ENCODE results near the gene STAG1.
"Not testable (repeated sequence)": the region's sequence is repeated elsewhere in the genome, so short reads cannot be mapped to it uniquely, and the experiment has no call there.

STAG1 gene

DNA sequence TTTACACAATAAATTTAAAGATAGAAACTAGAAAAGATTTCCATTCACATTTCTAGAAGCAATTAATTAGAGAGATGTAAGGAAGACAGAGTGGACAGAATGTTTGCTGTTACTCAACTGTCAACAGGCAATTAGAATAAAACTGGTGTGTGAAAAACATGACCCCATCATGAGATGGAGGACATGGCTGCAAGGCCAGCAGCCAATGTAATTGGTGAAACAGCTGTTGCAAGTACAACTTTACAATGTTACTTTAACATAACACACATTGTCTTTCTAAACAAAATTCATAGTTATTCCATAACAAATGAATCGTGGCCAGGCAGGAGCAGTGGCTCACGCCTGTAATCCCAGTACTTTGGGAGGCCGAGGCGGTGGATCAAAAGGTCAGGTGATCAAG, 28.6 kb upstream of the STAG1 start:
- TF ChIP-seq, protein P1, sequence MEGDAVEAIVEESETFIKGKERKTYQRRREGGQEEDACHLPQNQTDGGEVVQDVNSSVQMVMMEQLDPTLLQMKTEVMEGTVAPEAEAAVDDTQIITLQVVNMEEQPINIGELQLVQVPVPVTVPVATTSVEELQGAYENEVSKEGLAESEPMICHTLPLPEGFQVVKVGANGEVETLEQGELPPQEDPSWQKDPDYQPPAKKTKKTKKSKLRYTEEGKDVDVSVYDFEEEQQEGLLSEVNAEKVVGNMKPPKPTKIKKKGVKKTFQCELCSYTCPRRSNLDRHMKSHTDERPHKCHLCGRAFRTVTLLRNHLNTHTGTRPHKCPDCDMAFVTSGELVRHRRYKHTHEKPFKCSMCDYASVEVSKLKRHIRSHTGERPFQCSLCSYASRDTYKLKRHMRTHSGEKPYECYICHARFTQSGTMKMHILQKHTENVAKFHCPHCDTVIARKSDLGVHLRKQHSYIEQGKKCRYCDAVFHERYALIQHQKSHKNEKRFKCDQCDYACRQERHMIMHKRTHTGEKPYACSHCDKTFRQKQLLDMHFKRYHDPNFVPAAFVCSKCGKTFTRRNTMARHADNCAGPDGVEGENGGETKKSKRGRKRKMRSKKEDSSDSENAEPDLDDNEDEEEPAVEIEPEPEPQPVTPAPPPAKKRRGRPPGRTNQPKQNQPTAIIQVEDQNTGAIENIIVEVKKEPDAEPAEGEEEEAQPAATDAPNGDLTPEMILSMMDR (conservative IDR thresholded peaks at IDR 0.05), result no peak
- H3K27ac ChIP-seq, result no peak overlapping the region

DNA sequence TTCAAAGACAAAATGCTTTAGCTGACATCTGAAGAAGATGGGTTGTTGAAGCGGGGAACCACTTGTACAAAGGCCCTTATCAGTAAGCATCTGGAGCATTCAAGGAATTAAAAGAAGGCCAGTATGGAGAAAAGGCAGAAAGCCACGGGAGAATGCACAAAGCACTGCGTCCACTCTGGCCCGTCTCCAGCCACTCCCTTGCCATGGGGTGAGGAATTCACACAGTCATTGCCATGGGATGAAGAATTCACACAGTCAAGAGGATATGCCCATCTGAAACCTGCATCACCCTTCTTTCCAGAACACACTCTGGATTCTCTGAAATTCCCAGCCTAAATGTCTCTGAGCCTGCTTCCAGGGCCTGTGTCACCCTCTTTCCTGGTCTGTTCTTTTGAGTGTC, 26.7 kb upstream of the STAG1 start:
- TF ChIP-seq, protein P1 (conservative IDR thresholded peaks at IDR 0.05), result no peak
- H3K27ac ChIP-seq, result no peak overlapping the region

DNA sequence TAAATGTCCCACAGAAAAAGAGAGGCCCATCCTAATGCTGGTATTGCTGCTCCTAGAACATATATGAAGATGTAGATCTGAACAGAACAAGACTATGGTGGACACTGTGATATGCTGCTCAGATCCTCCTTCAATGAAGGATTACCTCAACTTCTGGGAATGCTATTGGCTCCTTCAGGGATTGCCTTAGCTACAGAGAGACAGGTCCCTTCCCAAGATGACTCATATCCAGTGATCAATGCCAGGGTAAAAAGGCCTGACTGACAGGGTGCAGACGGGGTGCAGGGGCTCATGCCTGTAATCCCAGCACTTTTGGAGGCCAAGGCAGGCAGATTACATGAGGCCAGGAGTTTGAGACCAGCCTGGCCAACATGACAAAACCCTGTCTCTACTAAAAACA, 20.5 kb upstream of the STAG1 start:
- TF ChIP-seq, protein P1 (conservative IDR thresholded peaks at IDR 0.05), result no peak
- H3K27ac ChIP-seq, result no peak overlapping the region

- not testable (repeated sequence) for H3K27ac ChIP-seq
- TF ChIP-seq, protein P1 (conservative IDR thresholded peaks at IDR 0.05), result peak; percentile 74
These were observed 6.3 kb upstream of the STAG1 start for GRCh38 chr3:136758160-136759102.

- no peak overlapping the region for H3K27ac ChIP-seq
- TF ChIP-seq, protein P1 (conservative IDR thresholded peaks at IDR 0.05), result no peak
These were observed 3.0 kb upstream of the STAG1 start for GRCh38 chr3:136755192-136755591.

DNA sequence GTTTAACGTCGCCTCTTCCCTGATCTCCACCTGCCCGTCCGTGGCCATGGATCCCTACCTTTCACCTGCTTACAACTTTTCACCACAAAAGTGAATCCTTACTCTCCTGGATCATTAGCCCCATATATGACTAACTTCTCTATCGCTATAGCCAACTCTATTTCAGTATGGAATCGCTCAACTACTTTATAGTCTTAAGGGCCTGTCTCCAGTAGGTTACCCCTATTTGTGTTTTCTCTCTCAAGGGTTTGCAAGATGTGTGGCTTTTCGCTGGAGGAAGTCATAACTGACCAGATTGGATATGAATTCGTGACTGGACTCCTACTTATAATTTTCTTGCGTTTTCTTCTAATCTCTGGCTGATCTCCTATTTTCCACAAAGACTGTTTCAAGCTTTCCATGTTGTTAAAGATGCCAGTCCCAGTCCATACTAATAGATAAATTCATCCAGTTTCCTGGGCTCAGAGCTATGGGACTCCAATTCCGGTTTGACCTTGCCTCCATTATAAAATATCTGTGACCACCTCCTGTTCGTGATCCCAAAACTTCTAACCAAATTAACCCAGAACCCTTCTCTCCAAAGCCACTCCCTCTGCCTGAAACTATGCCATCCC, 1.3 kb upstream of the STAG1 start:
- TF ChIP-seq, protein P1 (conservative IDR thresholded peaks at IDR 0.05), result no peak
- peak overlapping the region; percentile 98 for H3K27ac ChIP-seq
